Fibroblast of the aortic adventitia (primary cell): Measurements from ENCODE around the gene CCN5. TPM values are rescaled to one million over a fixed set of nuclear protein-coding genes. Genes with fewer than 3 reads are reported as not detected.
"Not testable (repeated sequence)": the region's sequence is repeated elsewhere in the genome, so short reads cannot be mapped to it uniquely, and the experiment has no call there.

Experiments used
- DNase-seq: peaks from one replicate; pipeline ENCODE4 v3.0.0-alpha.2; 2010; ENCODE audit warnings: low read depth
- H3K4me3 ChIP-seq: 2 replicates; pipeline ENCODE4 v1.5.1; 2011; ENCODE audit warnings: low read depth, mild to moderate bottlenecking, control low read depth, low read length, moderate library complexity
- total RNA-seq: library from RNA; depleted of rRNA; stranded (reverse); fragments of >200 nt; gene quantifications from 2 replicates; pipeline ENCODE4 v1.2.3, GENCODE V29; 2012; ENCODE audit warnings: low replicate concordance
- TF ChIP-seq, protein P1 (sequence below): IDR thresholded peaks from 2 replicates; pipeline ENCODE4 v1.5.1; 2011; ENCODE audit warnings: mild to moderate bottlenecking, low read length, control low read depth, inconsistent platforms; ENCODE audit not compliant: insufficient read depth

Gene CCN5, protein sequence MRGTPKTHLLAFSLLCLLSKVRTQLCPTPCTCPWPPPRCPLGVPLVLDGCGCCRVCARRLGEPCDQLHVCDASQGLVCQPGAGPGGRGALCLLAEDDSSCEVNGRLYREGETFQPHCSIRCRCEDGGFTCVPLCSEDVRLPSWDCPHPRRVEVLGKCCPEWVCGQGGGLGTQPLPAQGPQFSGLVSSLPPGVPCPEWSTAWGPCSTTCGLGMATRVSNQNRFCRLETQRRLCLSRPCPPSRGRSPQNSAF
- 67.9 and 266 TPM in 2 replicates for total RNA-seq

DNA sequence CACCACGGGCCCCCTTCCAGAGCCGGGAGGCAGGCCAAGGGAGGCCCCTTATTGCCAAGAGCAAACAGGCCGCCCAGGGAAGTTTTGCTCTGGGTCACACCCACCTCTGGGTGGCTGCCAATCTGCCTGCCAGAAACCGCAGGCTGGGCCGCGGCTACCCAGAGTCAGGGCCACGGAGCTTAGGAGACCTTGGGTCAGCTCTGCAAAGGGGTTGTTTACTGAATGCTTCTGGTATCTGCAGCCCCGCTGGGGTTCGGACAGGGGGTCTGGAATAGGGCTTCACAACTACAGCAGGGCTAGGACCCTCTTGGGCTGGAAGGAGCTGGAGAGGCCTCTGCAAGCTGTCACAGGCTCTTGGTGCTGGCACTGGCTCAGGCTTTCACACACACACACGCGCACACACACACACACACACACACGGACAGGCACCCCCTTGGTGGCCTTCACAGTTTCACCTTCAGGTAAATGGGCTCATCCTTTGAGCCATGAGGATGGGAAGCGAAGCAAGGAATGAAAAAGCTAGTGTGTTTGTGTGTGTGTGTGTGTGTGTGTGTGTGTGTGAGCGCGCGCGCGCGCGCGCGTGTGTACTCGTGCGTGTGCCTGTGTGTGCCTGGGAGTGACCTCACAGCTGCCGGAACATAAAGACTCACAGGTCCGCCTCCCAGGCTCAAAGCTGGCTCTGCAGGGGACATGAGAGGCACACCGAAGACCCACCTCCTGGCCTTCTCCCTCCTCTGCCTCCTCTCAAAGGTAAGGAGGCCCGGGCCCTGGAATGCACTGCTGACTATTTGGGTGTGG, at the start of gene CCN5:
CCN5 (plus strand) TSS at position 669 of the 798 bp plus-strand sequence; CDS start at position 691, 22 bp downstream.
- peak within 1 kb of the TSS; percentile 28 for H3K4me3 ChIP-seq
- peak; percentile 91 for DNase-seq
- TF ChIP-seq, protein P1, sequence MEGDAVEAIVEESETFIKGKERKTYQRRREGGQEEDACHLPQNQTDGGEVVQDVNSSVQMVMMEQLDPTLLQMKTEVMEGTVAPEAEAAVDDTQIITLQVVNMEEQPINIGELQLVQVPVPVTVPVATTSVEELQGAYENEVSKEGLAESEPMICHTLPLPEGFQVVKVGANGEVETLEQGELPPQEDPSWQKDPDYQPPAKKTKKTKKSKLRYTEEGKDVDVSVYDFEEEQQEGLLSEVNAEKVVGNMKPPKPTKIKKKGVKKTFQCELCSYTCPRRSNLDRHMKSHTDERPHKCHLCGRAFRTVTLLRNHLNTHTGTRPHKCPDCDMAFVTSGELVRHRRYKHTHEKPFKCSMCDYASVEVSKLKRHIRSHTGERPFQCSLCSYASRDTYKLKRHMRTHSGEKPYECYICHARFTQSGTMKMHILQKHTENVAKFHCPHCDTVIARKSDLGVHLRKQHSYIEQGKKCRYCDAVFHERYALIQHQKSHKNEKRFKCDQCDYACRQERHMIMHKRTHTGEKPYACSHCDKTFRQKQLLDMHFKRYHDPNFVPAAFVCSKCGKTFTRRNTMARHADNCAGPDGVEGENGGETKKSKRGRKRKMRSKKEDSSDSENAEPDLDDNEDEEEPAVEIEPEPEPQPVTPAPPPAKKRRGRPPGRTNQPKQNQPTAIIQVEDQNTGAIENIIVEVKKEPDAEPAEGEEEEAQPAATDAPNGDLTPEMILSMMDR, result no peak

DNA sequence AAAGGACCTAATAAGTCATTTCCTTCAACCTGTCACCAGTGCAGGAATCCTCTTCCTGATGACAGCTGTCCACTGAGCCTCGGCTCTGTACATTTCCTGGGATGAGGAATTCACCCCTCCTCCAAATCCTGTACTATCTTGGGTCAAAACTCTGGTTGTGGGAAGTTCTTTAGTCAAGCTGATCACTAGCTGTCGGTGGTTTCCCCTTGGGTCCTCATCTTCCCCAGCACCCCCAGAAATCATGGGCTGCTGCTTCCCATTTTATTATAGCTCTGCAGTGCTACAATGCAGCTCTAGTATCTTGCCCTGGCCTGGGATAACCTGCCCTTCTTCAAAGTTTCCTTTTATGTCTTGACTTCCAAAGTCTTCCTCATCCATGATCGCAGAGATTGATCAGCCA, 49.1 kb upstream of the CCN5 start:
- TF ChIP-seq, protein P1, result no peak
- H3K4me3 ChIP-seq, result no peak overlapping the region

DNA sequence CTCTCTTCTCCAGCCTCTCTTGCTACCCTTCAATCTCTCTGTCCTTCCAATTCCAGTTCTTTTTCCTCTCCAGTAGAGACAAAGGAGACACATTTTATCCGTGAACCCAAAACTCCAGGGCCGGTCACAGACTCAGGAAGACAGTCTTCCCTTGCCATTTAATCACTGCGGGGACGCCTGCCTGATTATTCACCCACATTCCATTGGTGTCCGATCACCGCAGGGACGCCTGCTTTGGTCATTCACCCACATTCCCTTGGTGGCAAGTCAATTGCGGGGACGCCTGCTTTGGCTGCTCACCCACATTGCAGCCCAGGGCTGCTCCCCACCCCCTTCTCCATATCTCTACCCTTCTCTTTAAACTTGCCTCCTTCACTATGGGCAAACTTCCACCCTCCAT, 44.3 kb upstream of the CCN5 start:
- DNase-seq, H3K4me3 ChIP-seq: not testable (repeated sequence)

More for the DNA sequence above, 49.1 kb upstream of the CCN5 start:
- DNase-seq, result no peak

DNA sequence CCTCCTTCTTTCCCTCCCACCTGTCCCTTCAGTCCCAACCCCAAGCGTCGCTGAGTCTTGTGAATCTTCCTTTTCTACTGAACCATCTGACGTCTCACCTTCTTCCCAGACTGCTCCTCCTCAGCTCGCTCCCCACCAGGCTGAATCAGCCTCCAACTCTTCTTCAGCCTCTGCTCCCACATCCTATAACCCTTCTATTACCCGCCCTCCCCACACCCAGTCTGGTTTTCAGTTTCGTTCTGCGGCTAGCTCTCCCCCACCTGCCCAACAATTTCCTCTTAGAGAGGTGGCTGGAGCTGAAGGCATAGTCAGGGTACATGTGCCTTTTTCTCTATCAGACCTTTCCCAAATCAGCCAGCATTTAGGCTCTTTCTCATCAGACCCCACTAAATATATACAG, 43.6 kb upstream of the CCN5 start:
- H3K4me3 ChIP-seq, DNase-seq: not testable (repeated sequence)

DNA sequence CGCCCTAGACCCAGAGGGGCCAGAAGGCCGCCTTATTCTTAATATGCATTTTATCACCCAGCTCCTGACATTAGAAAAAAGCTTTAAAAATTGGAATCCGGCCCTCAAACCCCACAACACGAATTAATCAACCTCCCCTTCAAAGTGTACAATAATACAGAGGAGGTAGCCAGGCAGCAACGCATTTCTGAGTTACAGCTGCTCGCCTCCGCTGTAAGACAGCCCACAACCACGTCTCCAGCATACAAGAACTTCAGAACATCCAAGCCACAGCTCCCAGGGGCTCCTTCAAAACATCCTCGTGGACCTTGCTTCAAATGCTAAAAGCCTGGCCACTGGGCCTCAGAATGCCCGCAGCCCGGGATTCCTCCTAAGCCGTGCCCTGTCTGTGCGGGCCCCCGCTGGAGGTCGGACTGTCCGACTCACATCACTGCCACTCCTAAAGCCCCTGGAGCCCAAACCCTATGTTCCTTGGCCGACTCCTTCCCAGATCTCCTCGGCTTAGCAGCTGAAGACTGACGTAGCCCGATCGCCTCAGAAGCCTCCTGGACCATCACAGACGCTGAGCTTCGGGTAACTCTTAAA, 42.8 kb upstream of the CCN5 start:
- H3K4me3 ChIP-seq, DNase-seq: not testable (repeated sequence)

DNA sequence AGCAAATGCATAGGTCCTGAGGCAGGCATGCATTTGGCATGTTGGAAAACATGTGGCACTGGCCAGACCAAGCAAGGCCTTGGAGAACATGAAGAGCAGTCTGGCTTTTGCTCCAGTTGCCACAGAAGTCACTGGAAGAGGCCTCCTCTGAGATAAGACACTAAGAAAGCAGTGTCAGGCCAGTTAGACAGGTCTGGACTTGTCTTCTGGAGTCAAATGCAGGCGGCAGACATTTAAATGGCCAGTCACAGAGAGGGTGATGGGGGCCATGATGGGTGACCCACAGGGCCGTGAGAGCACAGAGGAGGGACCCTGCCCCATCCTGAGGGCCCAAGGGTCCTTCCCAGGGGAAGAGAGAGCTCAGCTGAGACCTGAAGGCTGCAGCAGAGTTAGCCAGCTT, 36.9 kb upstream of the CCN5 start:
- TF ChIP-seq, protein P1, result no peak
- H3K4me3 ChIP-seq, result no peak overlapping the region
- no peak for DNase-seq

DNA sequence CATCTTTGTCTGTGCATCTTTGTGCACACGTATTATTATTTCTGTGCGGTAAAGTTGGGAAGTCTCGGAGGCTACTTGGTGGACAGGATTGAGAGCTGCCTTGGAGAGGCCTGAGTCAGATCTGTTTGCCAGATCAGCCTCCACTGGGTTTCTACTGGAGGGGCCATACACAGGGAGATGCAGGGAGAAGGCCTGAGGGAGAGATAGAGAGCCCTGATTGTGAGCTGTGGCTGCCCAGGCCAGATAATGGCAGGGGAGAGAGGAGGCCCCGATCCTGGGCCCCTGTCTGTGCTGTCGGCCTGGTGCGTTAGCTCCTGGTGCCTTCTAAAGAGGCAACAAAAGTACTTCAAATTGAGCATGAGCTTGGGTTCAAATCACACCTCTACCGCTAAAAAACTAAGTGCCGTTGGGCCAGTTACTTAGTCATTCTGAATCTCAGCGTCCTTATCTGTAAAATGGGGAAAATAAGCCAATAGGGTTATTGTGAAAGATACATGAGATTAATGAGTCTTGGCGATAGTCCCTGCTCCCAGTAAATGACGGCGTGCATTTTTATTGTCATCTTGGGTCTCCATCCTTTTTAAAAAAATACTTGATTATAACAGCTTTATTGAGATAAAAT, 36.1 kb upstream of the CCN5 start:
- TF ChIP-seq, protein P1, result no peak
- no peak overlapping the region for H3K4me3 ChIP-seq
- DNase-seq, result no peak
